ENCODE measurements around the gene PXMP4. TPM values are rescaled to one million over a fixed set of nuclear protein-coding genes. Genes with fewer than 3 reads are reported as not detected.
A peak's percentile ranks its signal among the peaks of the same experiment; 100 is the strongest.

Gene PXMP4
- total RNA-seq, 1 donor from 2014 or later, result 9.4 TPM

DNA sequence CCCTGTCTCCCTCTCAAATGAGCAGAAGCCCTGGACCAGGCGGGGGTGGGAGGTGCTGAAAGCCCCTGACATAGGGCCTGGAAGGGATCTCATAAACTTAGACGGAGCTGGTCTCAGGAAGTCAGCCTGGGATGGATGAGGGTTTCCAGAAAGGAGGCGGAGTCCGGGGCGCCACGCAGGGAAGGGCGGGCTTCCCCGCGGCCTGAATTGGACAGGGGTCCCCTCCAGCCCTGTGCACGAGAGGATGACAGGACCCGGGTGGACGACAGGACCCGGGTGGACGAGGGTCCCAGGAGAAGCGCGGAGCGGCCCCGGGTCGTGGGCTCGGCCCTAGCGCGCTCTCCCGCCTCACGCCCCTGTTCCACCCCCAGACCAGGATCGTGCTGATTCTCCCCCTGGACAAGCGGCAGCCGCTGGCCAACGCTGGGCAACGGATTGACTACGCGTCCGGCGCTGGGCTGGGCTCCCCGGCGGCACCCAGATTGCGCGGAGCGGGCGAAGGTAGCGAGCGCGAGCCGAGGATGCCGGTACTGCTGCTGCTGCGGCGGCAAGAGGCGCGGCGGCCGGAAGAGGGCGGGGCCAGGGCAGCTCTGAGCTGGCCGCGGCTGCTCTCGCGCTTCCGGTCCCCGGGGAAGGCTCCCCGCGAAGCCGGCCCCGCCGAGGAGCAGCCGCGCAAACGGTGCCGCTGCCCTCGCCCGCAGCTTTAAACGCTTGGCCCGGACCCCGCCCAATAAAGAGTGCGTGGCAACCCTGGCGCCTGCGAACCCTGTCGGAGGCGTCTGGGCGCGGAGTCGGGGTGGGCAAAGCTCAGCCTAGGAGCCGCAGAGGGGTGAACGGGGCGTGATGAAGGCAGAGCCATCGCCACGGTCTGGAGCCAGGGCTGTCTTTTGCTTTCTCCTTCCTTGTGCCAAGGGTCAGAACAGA is 56.7 kb downstream of the PXMP4 start:
- Mint-ChIP-seq H3K36me3 (ENCODE audit: unreplicated experiment) (no peaks in the 10 kb centered on the region), H3K4me1 (ENCODE audit: low read depth, unreplicated experiment) (peaks cover 19% of the 10 kb centered on the region), H3K4me3 (ENCODE audit: unreplicated experiment) (peak overlapping the region; percentile 85), H3K27ac (ENCODE audit: unreplicated experiment) (no peak overlapping the region), H3K9me3 (ENCODE audit: unreplicated experiment) (peaks cover 23% of the 10 kb centered on the region), H3K27me3 (ENCODE audit: unreplicated experiment) (peaks cover 9% of the 10 kb centered on the region)
- peak; percentile 87 for DNase-seq
- TF ChIP-seq, protein P1, sequence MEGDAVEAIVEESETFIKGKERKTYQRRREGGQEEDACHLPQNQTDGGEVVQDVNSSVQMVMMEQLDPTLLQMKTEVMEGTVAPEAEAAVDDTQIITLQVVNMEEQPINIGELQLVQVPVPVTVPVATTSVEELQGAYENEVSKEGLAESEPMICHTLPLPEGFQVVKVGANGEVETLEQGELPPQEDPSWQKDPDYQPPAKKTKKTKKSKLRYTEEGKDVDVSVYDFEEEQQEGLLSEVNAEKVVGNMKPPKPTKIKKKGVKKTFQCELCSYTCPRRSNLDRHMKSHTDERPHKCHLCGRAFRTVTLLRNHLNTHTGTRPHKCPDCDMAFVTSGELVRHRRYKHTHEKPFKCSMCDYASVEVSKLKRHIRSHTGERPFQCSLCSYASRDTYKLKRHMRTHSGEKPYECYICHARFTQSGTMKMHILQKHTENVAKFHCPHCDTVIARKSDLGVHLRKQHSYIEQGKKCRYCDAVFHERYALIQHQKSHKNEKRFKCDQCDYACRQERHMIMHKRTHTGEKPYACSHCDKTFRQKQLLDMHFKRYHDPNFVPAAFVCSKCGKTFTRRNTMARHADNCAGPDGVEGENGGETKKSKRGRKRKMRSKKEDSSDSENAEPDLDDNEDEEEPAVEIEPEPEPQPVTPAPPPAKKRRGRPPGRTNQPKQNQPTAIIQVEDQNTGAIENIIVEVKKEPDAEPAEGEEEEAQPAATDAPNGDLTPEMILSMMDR (IDR thresholded peaks at IDR 0.05; ENCODE audit: partially characterized antibody, unreplicated experiment), result no peak

DNA sequence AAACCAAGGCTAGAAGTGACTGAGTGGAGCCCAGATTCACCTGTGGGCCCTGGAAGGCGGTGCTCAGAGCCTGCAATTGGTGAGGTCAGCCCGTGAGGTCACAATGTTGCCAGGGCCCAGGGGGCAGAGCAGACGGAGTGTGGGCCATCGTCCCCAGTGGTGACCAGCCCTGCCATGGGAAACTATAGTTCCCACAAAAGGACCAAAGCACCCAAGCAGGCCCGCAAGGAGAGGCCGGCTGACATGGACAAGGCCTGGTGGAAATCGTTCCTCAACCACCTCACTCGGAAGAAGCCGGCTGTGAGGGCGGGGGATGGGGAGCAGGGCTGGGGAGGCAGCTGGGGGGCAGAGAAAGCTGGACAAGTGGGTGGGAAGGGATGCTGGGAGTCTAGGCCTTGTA is 57.9 kb downstream of the PXMP4 start, which contains the start of gene C20orf144:
Gene C20orf144, plus strand, starts transcription at position 156 of the 400 bp plus-strand sequence. Its CDS starts 19 bp downstream, at position 175.
- peaks cover 9% of the 10 kb centered on the region for H3K27me3 Mint-ChIP-seq (ENCODE audit: unreplicated experiment)
- H3K36me3 Mint-ChIP-seq (ENCODE audit: unreplicated experiment), result no peaks in the 10 kb centered on the region
- peaks cover 23% of the 10 kb centered on the region for H3K9me3 Mint-ChIP-seq (ENCODE audit: unreplicated experiment)
- peak within 1 kb of the TSS; percentile 83 for H3K4me3 Mint-ChIP-seq (ENCODE audit: unreplicated experiment)
- peaks cover 22% of the 10 kb centered on the region for H3K4me1 Mint-ChIP-seq (ENCODE audit: low read depth, unreplicated experiment)
- TF ChIP-seq, protein P1 (IDR thresholded peaks at IDR 0.05; ENCODE audit: partially characterized antibody, unreplicated experiment), result no peak
- H3K27ac Mint-ChIP-seq (ENCODE audit: unreplicated experiment), result peak within 1 kb of the TSS; percentile 43
- DNase-seq, result no peak

DNA sequence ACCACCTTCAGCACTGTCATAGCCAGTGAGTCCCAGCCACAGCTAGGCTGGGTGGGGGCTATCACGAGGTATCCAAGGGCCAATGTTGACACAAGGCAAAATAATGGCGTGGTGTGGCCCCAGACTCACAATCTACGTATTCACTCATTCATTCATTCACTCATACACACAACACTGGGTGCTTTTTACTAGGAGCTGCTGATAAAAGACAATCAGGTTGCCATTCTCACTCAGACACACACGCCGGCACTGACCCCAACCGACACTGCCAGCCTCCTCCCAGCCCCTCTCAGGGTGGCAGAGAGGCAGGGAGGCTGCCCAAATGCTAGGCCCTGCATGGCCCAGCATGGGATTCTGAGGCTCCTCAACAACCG is 59.4 kb downstream of the PXMP4 start:
- no peak for DNase-seq
- Mint-ChIP-seq H3K4me3 (ENCODE audit: unreplicated experiment) (no peak overlapping the region), H3K9me3 (ENCODE audit: unreplicated experiment) (peaks cover 21% of the 10 kb centered on the region), H3K27me3 (ENCODE audit: unreplicated experiment) (peaks cover 6% of the 10 kb centered on the region), H3K4me1 (ENCODE audit: low read depth, unreplicated experiment) (peaks cover 17% of the 10 kb centered on the region), H3K27ac (ENCODE audit: unreplicated experiment) (no peak overlapping the region), H3K36me3 (ENCODE audit: unreplicated experiment) (no peaks in the 10 kb centered on the region)
- TF ChIP-seq, protein P1 (IDR thresholded peaks at IDR 0.05; ENCODE audit: partially characterized antibody, unreplicated experiment), result no peak

DNA sequence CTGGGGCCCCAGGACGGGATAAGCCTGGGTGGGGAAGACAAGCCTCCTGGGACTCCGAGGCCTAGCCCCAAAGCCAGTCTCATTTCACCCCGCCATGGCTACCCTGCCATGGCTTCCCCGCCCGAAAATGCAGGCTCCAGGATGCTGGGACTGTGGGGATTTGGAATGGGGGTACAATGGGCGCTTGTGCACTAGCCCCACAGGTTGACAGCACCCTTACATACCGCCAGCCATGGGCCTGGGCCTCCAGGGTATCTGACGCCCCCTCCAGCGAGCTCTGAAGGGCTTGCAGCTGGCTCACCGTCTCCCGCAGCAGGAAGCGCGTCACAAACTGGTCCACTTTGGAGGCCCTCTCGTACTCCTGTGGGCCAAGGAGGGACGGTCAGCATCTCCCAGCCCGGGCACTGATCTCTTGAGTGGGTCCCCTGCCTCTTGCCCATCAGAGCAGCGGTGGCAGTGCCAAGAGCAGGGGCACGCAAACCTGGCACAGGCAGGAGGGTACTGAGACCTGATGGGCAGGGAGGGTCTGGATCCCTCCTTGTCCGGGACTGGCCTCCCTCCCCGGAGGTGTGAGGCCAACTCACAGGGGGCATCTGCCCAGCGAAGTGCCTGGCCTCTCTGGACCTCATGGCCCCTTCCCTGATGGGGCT is 60.0 kb downstream of the PXMP4 start:
- H3K9me3 Mint-ChIP-seq (ENCODE audit: unreplicated experiment), result peaks cover 18% of the 10 kb centered on the region

More for the DNA sequence above, 60.0 kb downstream of the PXMP4 start:
- TF ChIP-seq, protein P1 (IDR thresholded peaks at IDR 0.05; ENCODE audit: partially characterized antibody, unreplicated experiment), result no peak
- H3K36me3 Mint-ChIP-seq (ENCODE audit: unreplicated experiment), result no peaks in the 10 kb centered on the region
- H3K4me1 Mint-ChIP-seq (ENCODE audit: low read depth, unreplicated experiment), result peaks cover 17% of the 10 kb centered on the region
- peaks cover 6% of the 10 kb centered on the region for H3K27me3 Mint-ChIP-seq (ENCODE audit: unreplicated experiment)
- DNase-seq, result peak; percentile 8
- H3K27ac Mint-ChIP-seq (ENCODE audit: unreplicated experiment), result no peak overlapping the region
- H3K4me3 Mint-ChIP-seq (ENCODE audit: unreplicated experiment), result no peak overlapping the region
